Esophagus muscularis mucosa (tissue), 4 donors: ENCODE measurements around the gene DOCK2. TPM values are rescaled to one million over a fixed set of nuclear protein-coding genes. Genes with fewer than 3 reads are reported as not detected.

Experiments used
- DNase-seq: peaks from one replicate; pipeline ENCODE4 v3.0.0-alpha.2; 2017; ENCODE audit errors: extremely low spot score
- H3K27ac ChIP-seq, 4 donors: fragments of 200-600 bp; sonication (generic); replicated peaks in 1 of 4; 1 replicate in 3 of 4; 2 replicates in 1 of 4; pipeline ENCODE4 v1.5.1; 2016 to 2019; ENCODE audit warnings: mild to moderate bottlenecking in 1 of 4
- H3K27me3 ChIP-seq, 4 donors: fragments of 200-600 bp; sonication (generic); one replicate each; pipeline versions ENCODE4 v1.5.1 to v1.6.0; 2016 to 2019
- H3K36me3 ChIP-seq, 4 donors: fragments of 200-600 bp; sonication (generic); one replicate each; pipeline ENCODE4 v1.5.1; 2016 to 2019
- H3K4me1 ChIP-seq, 4 donors: fragments of 200-600 bp; sonication (generic); one replicate each; pipeline ENCODE4 v1.5.1; 2016 to 2019
- H3K4me3 ChIP-seq, 4 donors: fragments of 200-600 bp; sonication (generic); 1 replicate in 2 of 4; 2 replicates in 2 of 4; pipeline ENCODE4 v1.5.1; 2016 to 2019; ENCODE audit warnings: mild to moderate bottlenecking in 4 of 4, moderate library complexity in 1 of 4
- H3K9me3 ChIP-seq, 4 donors: fragments of 200-600 bp; sonication (generic); 1 replicate in 3 of 4; 2 replicates in 1 of 4; pipeline ENCODE4 v1.5.1; 2016 to 2019
- CTCF ChIP-seq, 3 experiments: fragments of 200-600 bp in 2 of 3; fragments of 450-650 bp in 1 of 3; sonication (generic) in 2 of 3; IDR thresholded peaks; one replicate each; pipeline ENCODE4 v1.5.1; 2017 to 2019; ENCODE audit warnings: antibody characterized with exemption in 3 of 3, mild to moderate bottlenecking in 2 of 3, moderate library complexity in 1 of 3
- EP300 ChIP-seq: sonication (generic); formaldehyde crosslinking; IDR thresholded peaks from one replicate; pipeline ENCODE4 v1.6.1; 2017; ENCODE audit warnings: antibody characterized with exemption
- POLR2A ChIP-seq: fragments of 450-650 bp; IDR thresholded peaks from one replicate; pipeline ENCODE4 v1.6.1; 2017; ENCODE audit warnings: antibody characterized with exemption, moderate library complexity, mild to moderate bottlenecking, low read depth
- POLR2AphosphoS5 ChIP-seq, 2 donors: sonication (generic); formaldehyde crosslinking; IDR thresholded peaks; one replicate each; pipeline ENCODE4 v1.6.1; 2017; ENCODE audit warnings: antibody characterized with exemption in 2 of 2
- WGBS: methylation state at CpG from one replicate; pipeline ENCODE4 v1.1.5; 2018; 5-methylcytosine and 5-hydroxymethylcytosine counted together
- intact Hi-C: fragments of 100-400 bp; cut with DNase I; formaldehyde crosslinking; loops from one replicate; pipeline ENCODE4 v1.15.1; 2023
- total RNA-seq, 4 donors: library from RNA; depleted of rRNA; stranded (reverse); fragments of >200 nt; gene quantifications; one replicate each; pipeline versions ENCODE4 v1.1.0 to v1.2.1, GENCODE V29; 2016

The DOCK2 gene
- total RNA-seq, 4 donors from 2014 or later = 9.2 to 18.3 (median 13.7) TPM

- Histone ChIP-seq H3K4me3 (no peak overlapping the region), H3K36me3 (no peaks in the 10 kb centered on the region), H3K27ac (no peak overlapping the region), H3K4me1 (no peaks in the 10 kb centered on the region), H3K9me3 (no peaks in the 10 kb centered on the region), H3K27me3 (no peaks in the 10 kb centered on the region)
- 95% methylated on average over 1 of the region's 1 CpG for WGBS
- no peak for DNase-seq
- intact Hi-C loops = no loop called here
- TF ChIP-seq POLR2A (no peak), EP300 (no peak), POLR2AphosphoS5 (IDR thresholded peaks at IDR 0.05) (no peak), CTCF (IDR thresholded peaks at IDR 0.05) (no peak)
Measured at GRCh38 chr5:169744336-169744735, 107.3 kb downstream of the DOCK2 start.

GRCh38 chr5:169745441-169746146, 108.5 kb downstream of the DOCK2 start:
- no peak for DNase-seq
- WGBS = 87% methylated on average over 6 of the region's 6 CpGs
- intact Hi-C loops = no loop called here
- Histone ChIP-seq H3K27me3 (peaks cover 0 to 6% (median 0%) of the 10 kb centered on the region in 4 donors), H3K36me3 (no peaks in the 10 kb centered on the region), H3K4me3 (no peak overlapping the region), H3K27ac (no peak overlapping the region), H3K9me3 (no peaks in the 10 kb centered on the region), H3K4me1 (no peaks in the 10 kb centered on the region)
- TF ChIP-seq EP300 (no peak), POLR2AphosphoS5 (IDR thresholded peaks at IDR 0.05) (no peak), CTCF (IDR thresholded peaks at IDR 0.05) (no peak), POLR2A (no peak)

GRCh38 chr5:169746147-169746694, 109.1 kb downstream of the DOCK2 start:
- 69% methylated on average over 5 of the region's 5 CpGs for WGBS
- Histone ChIP-seq H3K4me1 (no peaks in the 10 kb centered on the region), H3K27me3 (peaks cover 0 to 6% (median 0%) of the 10 kb centered on the region in 4 donors), H3K4me3 (no peak overlapping the region), H3K9me3 (no peaks in the 10 kb centered on the region), H3K27ac (no peak overlapping the region), H3K36me3 (no peaks in the 10 kb centered on the region)
- DNase-seq = no peak
- intact Hi-C loops = no loop called here
- TF ChIP-seq POLR2A = no peak
- TF ChIP-seq EP300 = no peak
- no peak for TF ChIP-seq POLR2AphosphoS5 (IDR thresholded peaks at IDR 0.05)
- no peak for TF ChIP-seq CTCF (IDR thresholded peaks at IDR 0.05)

GRCh38 chr5:169748174-169748573, 111.1 kb downstream of the DOCK2 start:
- Histone ChIP-seq H3K27me3 (peaks cover 0 to 13% (median 0%) of the 10 kb centered on the region in 4 donors), H3K4me1 (no peaks in the 10 kb centered on the region), H3K9me3 (no peaks in the 10 kb centered on the region), H3K36me3 (no peaks in the 10 kb centered on the region), H3K27ac (no peak overlapping the region), H3K4me3 (no peak overlapping the region)
- intact Hi-C loops = no loop called here
- WGBS = 73% methylated on average over 3 of the region's 3 CpGs
- no peak for DNase-seq
- TF ChIP-seq POLR2A (no peak), CTCF (IDR thresholded peaks at IDR 0.05) (no peak), POLR2AphosphoS5 (IDR thresholded peaks at IDR 0.05) (no peak), EP300 (no peak)
